ENCODE measurements around the gene HCRT.
"Not testable (repeated sequence)": the region's sequence is repeated elsewhere in the genome, so short reads cannot be mapped to it uniquely, and the experiment has no call there.

Gene HCRT

DNA sequence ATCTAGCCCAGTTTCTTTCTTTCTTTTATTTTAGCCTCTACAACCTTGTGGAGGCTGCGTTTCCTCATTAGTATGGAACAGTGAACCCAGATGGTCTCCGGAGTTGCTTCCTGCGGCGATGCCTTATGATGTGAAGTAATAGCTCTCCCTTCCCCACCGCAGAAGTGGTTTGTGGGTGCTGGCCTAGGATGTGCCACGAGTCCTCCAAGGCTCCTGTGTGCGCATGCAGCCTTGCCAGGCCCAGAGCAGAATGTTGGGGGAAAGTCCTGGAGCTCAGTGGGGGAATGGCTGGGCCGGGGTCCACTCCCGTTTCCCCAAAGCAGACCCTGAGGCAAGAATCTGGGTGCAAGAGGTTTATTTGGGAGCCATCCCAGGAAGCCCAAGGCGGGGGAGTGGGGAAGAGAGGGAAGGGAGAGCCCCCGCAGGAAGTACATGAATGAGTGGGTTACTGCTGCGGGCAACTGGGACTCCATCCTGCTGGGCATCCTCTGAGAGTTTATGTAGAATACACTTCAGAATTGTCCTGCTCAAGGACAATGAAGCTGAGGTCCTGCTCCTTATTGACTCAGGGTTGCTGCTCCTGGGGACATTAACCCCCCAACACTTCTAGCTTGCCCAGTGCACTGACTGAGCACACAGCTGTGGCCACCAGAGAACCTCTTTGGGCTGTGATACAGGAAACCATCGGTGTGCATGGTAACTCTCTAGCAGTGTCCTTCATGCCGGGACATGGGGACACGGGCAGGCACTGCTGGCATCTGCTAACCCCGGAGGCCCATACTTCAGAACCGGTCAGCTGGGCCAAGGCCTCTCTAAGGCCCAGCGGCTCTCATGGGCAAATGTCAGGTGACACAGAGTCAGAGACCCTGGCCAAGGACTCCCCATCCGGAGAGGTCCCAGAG, 3.7 kb upstream of the HCRT start:
- peak; percentile 87 for TF ChIP-seq MYC (IDR thresholded peaks at IDR 0.05; ENCODE audit: low read depth, low read length)
- TF ChIP-seq, protein P1, sequence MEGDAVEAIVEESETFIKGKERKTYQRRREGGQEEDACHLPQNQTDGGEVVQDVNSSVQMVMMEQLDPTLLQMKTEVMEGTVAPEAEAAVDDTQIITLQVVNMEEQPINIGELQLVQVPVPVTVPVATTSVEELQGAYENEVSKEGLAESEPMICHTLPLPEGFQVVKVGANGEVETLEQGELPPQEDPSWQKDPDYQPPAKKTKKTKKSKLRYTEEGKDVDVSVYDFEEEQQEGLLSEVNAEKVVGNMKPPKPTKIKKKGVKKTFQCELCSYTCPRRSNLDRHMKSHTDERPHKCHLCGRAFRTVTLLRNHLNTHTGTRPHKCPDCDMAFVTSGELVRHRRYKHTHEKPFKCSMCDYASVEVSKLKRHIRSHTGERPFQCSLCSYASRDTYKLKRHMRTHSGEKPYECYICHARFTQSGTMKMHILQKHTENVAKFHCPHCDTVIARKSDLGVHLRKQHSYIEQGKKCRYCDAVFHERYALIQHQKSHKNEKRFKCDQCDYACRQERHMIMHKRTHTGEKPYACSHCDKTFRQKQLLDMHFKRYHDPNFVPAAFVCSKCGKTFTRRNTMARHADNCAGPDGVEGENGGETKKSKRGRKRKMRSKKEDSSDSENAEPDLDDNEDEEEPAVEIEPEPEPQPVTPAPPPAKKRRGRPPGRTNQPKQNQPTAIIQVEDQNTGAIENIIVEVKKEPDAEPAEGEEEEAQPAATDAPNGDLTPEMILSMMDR (IDR thresholded peaks at IDR 0.05; ENCODE audit: low read depth, low read length) = no peak
- TF ChIP-seq, protein P2, sequence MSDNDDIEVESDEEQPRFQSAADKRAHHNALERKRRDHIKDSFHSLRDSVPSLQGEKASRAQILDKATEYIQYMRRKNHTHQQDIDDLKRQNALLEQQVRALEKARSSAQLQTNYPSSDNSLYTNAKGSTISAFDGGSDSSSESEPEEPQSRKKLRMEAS (IDR thresholded peaks at IDR 0.05; ENCODE audit: low read depth, low read length) = peak; percentile 78
- TF ChIP-seq POLR2A (IDR thresholded peaks at IDR 0.05; ENCODE audit: extremely low read depth, insufficient read length) = no peak
- no peak overlapping the region for H3K4me3 ChIP-seq (ENCODE audit: low read depth, low read length)
- DNase-seq (ENCODE audit: low read depth) = peak; percentile 96

DNA sequence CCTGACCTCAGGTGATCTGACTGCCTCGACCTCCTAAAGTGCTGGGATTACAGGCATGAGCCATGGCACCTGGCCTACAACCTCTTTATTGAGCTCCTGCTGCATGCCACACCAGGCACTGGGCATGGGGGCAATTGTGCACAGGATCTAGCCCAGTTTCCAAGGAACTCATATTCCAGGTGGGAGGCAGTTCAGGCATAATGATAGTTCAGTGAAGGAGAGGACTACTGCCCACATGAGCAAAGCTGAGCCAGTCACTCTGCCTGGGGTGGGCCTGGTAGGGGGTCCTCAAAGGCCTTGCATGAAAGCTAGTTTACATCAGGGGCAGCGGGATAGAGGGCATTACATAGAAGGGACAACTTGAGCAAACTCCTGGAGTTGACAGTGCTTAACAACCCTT, 2.6 kb upstream of the HCRT start:
- TF ChIP-seq MYC (IDR thresholded peaks at IDR 0.05; ENCODE audit: low read depth, low read length) (no peak), POLR2A (IDR thresholded peaks at IDR 0.05; ENCODE audit: extremely low read depth, insufficient read length) (no peak)
- TF ChIP-seq, protein P1 (IDR thresholded peaks at IDR 0.05; ENCODE audit: low read depth, low read length) = no peak
- no peak overlapping the region for H3K4me3 ChIP-seq (ENCODE audit: low read depth, low read length)
- no peak for DNase-seq (ENCODE audit: low read depth)

DNA sequence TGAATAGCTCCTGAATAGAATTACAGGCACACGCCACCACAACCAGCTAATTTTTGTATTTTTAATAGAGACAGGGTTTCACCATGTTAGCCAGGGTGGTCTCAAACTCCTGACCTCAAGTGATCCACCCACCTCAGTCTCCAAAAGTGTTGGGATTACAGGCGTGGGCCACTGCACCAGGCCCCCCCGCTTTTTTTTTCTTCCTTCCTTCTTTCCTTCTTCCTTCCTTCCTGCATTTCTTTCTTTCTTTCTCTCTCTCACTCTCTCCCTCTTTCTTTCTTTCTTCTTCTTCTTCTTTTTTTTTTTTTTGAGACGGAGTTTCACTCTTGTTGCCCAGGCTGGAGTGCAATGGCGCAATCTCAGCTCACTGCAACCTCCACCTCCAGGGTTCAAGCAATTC, 939 bp upstream of the HCRT start:
- DNase-seq (ENCODE audit: low read depth); H3K4me3 ChIP-seq (ENCODE audit: low read depth, low read length): not testable (repeated sequence)

DNA sequence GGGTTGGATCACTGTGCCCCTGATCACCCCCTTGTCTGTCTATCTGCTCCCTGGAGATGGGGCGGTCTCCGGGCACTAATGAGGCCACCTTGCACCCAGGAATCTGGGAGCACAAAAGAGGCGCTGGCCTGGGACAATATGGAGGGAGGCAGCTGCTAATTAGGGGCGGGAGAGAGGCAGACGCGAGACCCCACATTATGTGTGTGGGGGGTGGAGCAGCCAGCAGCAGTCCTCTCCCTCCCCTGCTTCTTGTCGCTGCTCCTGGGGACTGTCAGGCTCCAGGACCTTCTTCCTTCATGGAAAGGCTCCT, 324 bp upstream of the HCRT start:
- DNase-seq (ENCODE audit: low read depth) = no peak
- TF ChIP-seq, protein P1 (IDR thresholded peaks at IDR 0.05; ENCODE audit: low read depth, low read length) = no peak
- TF ChIP-seq MYC (IDR thresholded peaks at IDR 0.05; ENCODE audit: low read depth, low read length) = no peak
- no peak for TF ChIP-seq POLR2A (IDR thresholded peaks at IDR 0.05; ENCODE audit: extremely low read depth, insufficient read length)
- TF ChIP-seq, protein P2 (IDR thresholded peaks at IDR 0.05; ENCODE audit: low read depth, low read length) = no peak
- H3K4me3 ChIP-seq (ENCODE audit: low read depth, low read length) = no peak overlapping the region

DNA sequence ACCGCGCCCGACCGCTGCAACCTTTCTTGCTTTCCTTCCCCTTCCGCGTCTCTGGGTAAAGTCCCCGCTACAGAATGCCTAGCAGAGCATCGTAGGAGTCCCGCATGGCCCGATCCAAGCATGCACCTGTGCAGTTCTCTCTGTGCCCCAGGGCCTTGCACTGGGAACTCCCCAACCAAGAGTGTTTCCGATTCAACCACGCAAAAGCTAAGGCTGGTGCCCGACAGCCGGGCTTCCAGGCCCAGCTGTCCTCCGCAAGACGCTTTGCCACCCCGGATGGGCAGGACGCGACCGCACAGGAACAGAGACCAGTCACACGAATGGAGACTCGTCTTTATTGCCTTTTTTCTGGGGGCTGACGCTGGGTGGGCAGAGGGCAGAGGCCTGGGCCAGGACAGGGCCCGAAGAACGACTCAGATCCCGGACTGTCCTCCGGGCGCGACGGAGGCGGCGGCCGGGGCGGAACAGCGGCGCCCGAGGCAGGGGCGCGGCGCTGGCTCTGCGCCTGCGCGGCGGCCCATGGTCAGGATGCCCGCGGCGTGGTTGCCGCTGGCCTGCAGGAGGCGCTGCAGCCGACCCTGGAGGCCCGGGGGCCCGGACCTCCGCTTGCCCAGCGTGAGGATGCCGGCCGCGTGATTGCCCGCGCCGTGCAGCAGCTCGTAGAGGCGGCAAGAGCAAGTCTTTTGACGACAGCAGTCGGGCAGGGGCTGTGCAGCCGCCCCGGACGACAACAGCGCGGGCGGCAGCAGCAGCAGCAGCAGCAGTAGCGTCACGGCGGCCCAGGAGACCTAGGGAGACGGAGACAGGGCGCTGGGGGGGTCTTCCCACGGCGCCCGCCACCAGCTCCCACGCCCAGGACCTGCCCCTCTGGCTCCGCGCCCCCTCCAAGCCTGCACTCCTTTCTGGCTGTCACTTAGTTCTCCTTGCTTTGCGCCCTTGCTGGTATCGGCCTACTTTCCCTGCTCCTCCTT, 1.2 kb downstream of the HCRT start:
- peak; percentile 85 for DNase-seq (ENCODE audit: low read depth)
- TF ChIP-seq POLR2A (IDR thresholded peaks at IDR 0.05; ENCODE audit: extremely low read depth, insufficient read length) (no peak), MYC (IDR thresholded peaks at IDR 0.05; ENCODE audit: low read depth, low read length) (no peak)
- TF ChIP-seq, protein P1 (IDR thresholded peaks at IDR 0.05; ENCODE audit: low read depth, low read length) = peak; percentile 65
- TF ChIP-seq, protein P2 (IDR thresholded peaks at IDR 0.05; ENCODE audit: low read depth, low read length) = no peak

More for the DNA sequence above, 1.2 kb downstream of the HCRT start:
- H3K4me3 ChIP-seq (ENCODE audit: low read depth, low read length) = peak overlapping the region; percentile 60

Data from NB4 (cell line).